NB4 (cell line): ENCODE results near the gene FNDC1.

Experiments
- CTCF ChIP-seq: IDR thresholded peaks from one replicate; pipeline ENCODE4 v1.5.1; 2012; ENCODE audit warnings: low read depth, low read length
- TF ChIP-seq, protein P1 (sequence below): IDR thresholded peaks from 2 replicates; pipeline ENCODE4 v1.6.1; 2011; ENCODE audit warnings: low read depth, low read length

DNA sequence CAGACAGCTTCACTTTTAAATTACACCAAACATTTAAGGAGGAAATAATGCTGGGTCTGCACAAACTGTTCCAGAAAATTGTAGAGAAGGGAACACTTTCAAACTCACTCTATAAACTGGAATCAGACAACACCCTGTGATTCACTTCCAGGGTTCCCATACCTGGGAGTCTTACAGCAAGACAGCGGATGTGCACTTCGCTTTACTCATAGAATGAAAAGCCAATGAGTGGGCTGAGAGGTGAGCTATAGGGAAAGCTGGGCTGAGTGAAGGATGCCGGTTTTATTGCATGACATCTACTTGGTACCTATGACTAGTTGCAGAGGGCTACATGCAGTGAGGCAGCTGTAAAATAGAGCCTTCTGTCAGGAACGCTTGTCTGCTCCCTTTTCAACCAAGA, 152.1 kb downstream of the FNDC1 start:
- TF ChIP-seq, protein P1, sequence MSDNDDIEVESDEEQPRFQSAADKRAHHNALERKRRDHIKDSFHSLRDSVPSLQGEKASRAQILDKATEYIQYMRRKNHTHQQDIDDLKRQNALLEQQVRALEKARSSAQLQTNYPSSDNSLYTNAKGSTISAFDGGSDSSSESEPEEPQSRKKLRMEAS, result no peak
- TF ChIP-seq CTCF, result no peak
